ENCODE results near the gene ENG.

GRCh38 chr9:127808347-127809001, 46.0 kb downstream of the ENG start:
- TF ChIP-seq ZNF132 (tag by site-specific recombination; IDR thresholded peaks at IDR 0.05; ENCODE audit: borderline replicate concordance) (no peak), ZNF660 (tag by site-specific recombination; IDR thresholded peaks at IDR 0.05) (no peak)

All from HEK293 (cell line).